Panc1 (cell line): Measurements from ENCODE around the gene TRIM56. TPM values are rescaled to one million over a fixed set of nuclear protein-coding genes. Genes with fewer than 3 reads are reported as not detected.

Source experiments
- ATAC-seq: fragments of 200-7000 bp; cut with Tn5 transposase; 2 replicates; pipeline ENCODE4 v1.9.1; 2020; ENCODE audit warnings: mild to moderate bottlenecking, moderate library complexity
- BruUV-seq: library from RNA; stranded (reverse); fragments of 400-500 nt; replicated peaks from 2 replicates; lab custom pipeline; 2021; lab: Mats Ljungman, UMichigan
- CTCF ChIA-PET: fragments of 300-600 bp; sonication (Branson Sonifier 250); formaldehyde crosslinking; loops from one replicate; lab custom pipeline; 2022; ENCODE audit warnings: antibody characterized with exemption; lab: Charles Lee
- POLR2A ChIA-PET: fragments of 300-600 bp; sonication (Branson Sonifier 250); formaldehyde crosslinking; loops from one replicate; lab custom pipeline; 2022; ENCODE audit warnings: antibody characterized with exemption; lab: Charles Lee
- DNase-seq: peaks from one replicate; pipeline ENCODE4 v3.0.0-alpha.2; 2010; ENCODE audit warnings: low read depth, low spot score
- H3K27ac ChIP-seq: 2 replicates; pipeline ENCODE4 v1.5.1; 2011; ENCODE audit warnings: mild to moderate bottlenecking, low read length, inconsistent platforms
- H3K27me3 ChIP-seq: fragments of 200-500 bp; sonication (Bioruptor generic); 2 replicates; pipeline ENCODE4 v1.6.0; 2014; ENCODE audit warnings: low read length, inconsistent platforms; ENCODE audit not compliant: control insufficient read depth, insufficient read depth
- H3K36me3 ChIP-seq: fragments of 200-500 bp; sonication (Bioruptor generic); 2 replicates; pipeline ENCODE4 v1.5.1; 2014; ENCODE audit warnings: inconsistent platforms, mild to moderate bottlenecking, low read length, moderate library complexity; ENCODE audit not compliant: control insufficient read depth, insufficient read depth
- H3K4me1 ChIP-seq: 2 replicates; pipeline ENCODE4 v1.5.1; 2011; ENCODE audit warnings: inconsistent platforms, mild to moderate bottlenecking, low read length, moderate library complexity; ENCODE audit not compliant: control insufficient read depth, insufficient read depth
- H3K4me3 ChIP-seq, 2 experiments: 2 replicates each; pipeline ENCODE4 v1.5.1; 2011 to 2012; ENCODE audit warnings: low read depth in 2 of 2, low read length in 2 of 2, mild to moderate bottlenecking in 2 of 2, inconsistent platforms in 1 of 2, moderate library complexity in 1 of 2
- H3K9me3 ChIP-seq: fragments of 200-500 bp; sonication (Bioruptor generic); 2 replicates; pipeline ENCODE4 v1.5.1; 2014; ENCODE audit warnings: low read depth, mild to moderate bottlenecking, inconsistent platforms, low read length, moderate library complexity; ENCODE audit not compliant: control insufficient read depth, insufficient read depth
- CTCF ChIP-seq: fragments of 450-650 bp; IDR thresholded peaks from 2 replicates; pipeline ENCODE4 v1.5.1; 2017; ENCODE audit warnings: mild to moderate bottlenecking
- POLR2AphosphoS5 ChIP-seq: IDR thresholded peaks from 2 replicates; pipeline ENCODE4 v1.6.1; 2012; ENCODE audit warnings: mild to moderate bottlenecking, low read depth, low read length, moderate library complexity
- SIN3A ChIP-seq: IDR thresholded peaks from 2 replicates; pipeline ENCODE4 v1.6.1; 2012; ENCODE audit warnings: low read depth, mild to moderate bottlenecking, low read length, moderate library complexity, borderline replicate concordance; ENCODE audit not compliant: insufficient read depth
- TCF7L2 ChIP-seq: IDR thresholded peaks from 2 replicates; pipeline ENCODE4 v1.6.1; 2011; ENCODE audit warnings: mild to moderate bottlenecking, low read depth, low read length, inconsistent platforms
- in situ Hi-C: cut with HindIII; loops from 2 replicates; pipeline ENCODE4 v1.10.0; 2016; ENCODE audit warnings: low sequenced_read_pairs, low pct_unique_long_range_greater_than_20kb
- intact Hi-C: fragments of 100-400 bp; cut with micrococcal nuclease; formaldehyde crosslinking; loops from one replicate; pipeline ENCODE4 v1.10.0; 2022; ENCODE audit not compliant: unreplicated experiment
- total RNA-seq: library from RNA; stranded (reverse); gene quantifications from one replicate; pipeline ENCODE4 v1.2.1, GENCODE V29; 2021; ENCODE audit not compliant: unreplicated experiment
- TF ChIP-seq, protein P1 (sequence below), 2 experiments: IDR thresholded peaks; 2 replicates each; pipeline ENCODE4 v1.6.1; 2011 to 2012; ENCODE audit warnings: low read depth in 2 of 2, control low read depth in 1 of 2, low read length in 1 of 2, mild to moderate bottlenecking in 1 of 2, moderate library complexity in 1 of 2; ENCODE audit not compliant: insufficient read depth in 1 of 2

TRIM56 gene
- total RNA-seq, 1 experiment from 2014 or later, result 37.4 TPM

GRCh38 chr7:101125989-101126650, 40.8 kb downstream of the TRIM56 start:
- peak overlapping the region in 1 of 2 experiments; percentile 90; a peak in 2 of 4 replicates for H3K4me3 ChIP-seq
- TF ChIP-seq POLR2AphosphoS5, result no peak
- TF ChIP-seq TCF7L2, result no peak
- TF ChIP-seq SIN3A, result no peak
- TF ChIP-seq CTCF, result no peak
- TF ChIP-seq, protein P1, sequence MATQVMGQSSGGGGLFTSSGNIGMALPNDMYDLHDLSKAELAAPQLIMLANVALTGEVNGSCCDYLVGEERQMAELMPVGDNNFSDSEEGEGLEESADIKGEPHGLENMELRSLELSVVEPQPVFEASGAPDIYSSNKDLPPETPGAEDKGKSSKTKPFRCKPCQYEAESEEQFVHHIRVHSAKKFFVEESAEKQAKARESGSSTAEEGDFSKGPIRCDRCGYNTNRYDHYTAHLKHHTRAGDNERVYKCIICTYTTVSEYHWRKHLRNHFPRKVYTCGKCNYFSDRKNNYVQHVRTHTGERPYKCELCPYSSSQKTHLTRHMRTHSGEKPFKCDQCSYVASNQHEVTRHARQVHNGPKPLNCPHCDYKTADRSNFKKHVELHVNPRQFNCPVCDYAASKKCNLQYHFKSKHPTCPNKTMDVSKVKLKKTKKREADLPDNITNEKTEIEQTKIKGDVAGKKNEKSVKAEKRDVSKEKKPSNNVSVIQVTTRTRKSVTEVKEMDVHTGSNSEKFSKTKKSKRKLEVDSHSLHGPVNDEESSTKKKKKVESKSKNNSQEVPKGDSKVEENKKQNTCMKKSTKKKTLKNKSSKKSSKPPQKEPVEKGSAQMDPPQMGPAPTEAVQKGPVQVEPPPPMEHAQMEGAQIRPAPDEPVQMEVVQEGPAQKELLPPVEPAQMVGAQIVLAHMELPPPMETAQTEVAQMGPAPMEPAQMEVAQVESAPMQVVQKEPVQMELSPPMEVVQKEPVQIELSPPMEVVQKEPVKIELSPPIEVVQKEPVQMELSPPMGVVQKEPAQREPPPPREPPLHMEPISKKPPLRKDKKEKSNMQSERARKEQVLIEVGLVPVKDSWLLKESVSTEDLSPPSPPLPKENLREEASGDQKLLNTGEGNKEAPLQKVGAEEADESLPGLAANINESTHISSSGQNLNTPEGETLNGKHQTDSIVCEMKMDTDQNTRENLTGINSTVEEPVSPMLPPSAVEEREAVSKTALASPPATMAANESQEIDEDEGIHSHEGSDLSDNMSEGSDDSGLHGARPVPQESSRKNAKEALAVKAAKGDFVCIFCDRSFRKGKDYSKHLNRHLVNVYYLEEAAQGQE (IDR thresholded peaks at IDR 0.05; ENCODE audit: insufficient read depth in 1 of 2, low read depth in 2 of 2, low read length in 1 of 2), result no peak
- BruUV-seq, result no TSS peak
- H3K9me3 ChIP-seq, result no peaks in the 10 kb centered on the region
- no peaks in the 10 kb centered on the region for H3K36me3 ChIP-seq
- POLR2A ChIA-PET, result interaction anchor here (0.7 kb wide), 1 partner anchor 28 kb away, joined by 4 read pairs; no protein-coding TSS in a partner anchor
- intact Hi-C loops (no loop called here), in situ Hi-C loops (no loop called here)
- DNase-seq, result no peak
- CTCF ChIA-PET, result interaction anchor here (0.6 to 1.1 kb wide), 3 partner anchors 9 to 877 kb away, joined by 3 to 5 read pairs (median 4); no protein-coding TSS in a partner anchor
- peaks cover 64% of the 10 kb centered on the region for H3K4me1 ChIP-seq
- H3K27me3 ChIP-seq, result no peaks in the 10 kb centered on the region
- ATAC-seq, result peak; percentile 5
- peak overlapping the region; percentile 98 for H3K27ac ChIP-seq

DNA sequence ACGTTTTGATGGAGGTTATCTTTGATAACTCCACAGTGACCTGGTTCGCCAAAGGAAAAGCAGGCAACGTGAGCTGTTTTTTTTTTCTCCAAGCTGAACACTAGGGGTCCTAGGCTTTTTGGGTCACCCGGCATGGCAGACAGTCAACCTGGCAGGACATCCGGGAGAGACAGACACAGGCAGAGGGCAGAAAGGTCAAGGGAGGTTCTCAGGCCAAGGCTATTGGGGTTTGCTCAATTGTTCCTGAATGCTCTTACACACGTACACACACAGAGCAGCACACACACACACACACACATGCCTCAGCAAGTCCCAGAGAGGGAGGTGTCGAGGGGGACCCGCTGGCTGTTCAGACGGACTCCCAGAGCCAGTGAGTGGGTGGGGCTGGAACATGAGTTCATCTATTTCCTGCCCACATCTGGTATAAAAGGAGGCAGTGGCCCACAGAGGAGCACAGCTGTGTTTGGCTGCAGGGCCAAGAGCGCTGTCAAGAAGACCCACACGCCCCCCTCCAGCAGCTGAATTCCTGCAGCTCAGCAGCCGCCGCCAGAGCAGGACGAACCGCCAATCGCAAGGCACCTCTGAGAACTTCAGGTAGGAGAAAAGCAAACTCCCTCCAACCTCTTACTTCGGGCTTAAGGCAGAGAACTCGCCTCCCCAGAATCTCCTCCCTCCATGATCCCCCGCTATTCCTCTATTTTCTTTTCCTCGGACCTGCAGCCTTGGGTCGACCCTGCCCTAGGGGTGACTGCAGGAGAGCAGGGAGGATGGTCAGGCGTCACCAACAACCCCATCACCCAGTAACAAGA, 41.6 kb downstream of the TRIM56 start, which contains the start of gene SERPINE1:
SERPINE1 (plus strand) TSS at position 454 of the 809 bp plus-strand sequence. CDS start 1,290 bp downstream, outside the sequence.
- peak; percentile 92 for TF ChIP-seq POLR2AphosphoS5
- TF ChIP-seq SIN3A, result peak; percentile 98
- TF ChIP-seq TCF7L2, result no peak
- ChIA-PET CTCF (interaction anchor here (0.5 to 1.1 kb wide), 3 partner anchors 9 to 17 kb away, joined by 4 to 5 read pairs (median 5); no protein-coding TSS in a partner anchor), POLR2A (interaction anchor here (0.6 to 0.7 kb wide), 2 partner anchors 29 to 685 kb away, joined by 4 to 6 read pairs; no protein-coding TSS in a partner anchor)
- in situ Hi-C loops, result no loop called here
- peak within 1 kb of the TSS; percentile 98 for H3K27ac ChIP-seq
- peak within 1 kb of the TSS; percentile 51 to 90 for H3K4me3 ChIP-seq
- DNase-seq, result peak; percentile 97
- BruUV-seq, result no TSS peak
- no peaks in the 10 kb centered on the region for H3K27me3 ChIP-seq
- peak; percentile 75 for ATAC-seq
- no peaks in the 10 kb centered on the region for H3K36me3 ChIP-seq
- intact Hi-C loops, result no loop called here
- H3K4me1 ChIP-seq, result peaks cover 60% of the 10 kb centered on the region
- H3K9me3 ChIP-seq, result no peaks in the 10 kb centered on the region
